ENCODE measurements around the gene LIPN.

- TF ChIP-seq EZH2 (IDR thresholded peaks at IDR 0.05; ENCODE audit: insufficient read depth, poor library complexity, severe bottlenecking) (no peak), EZH2phosphoT487 (IDR thresholded peaks at IDR 0.05; ENCODE audit: insufficient read depth, low read depth) (no peak)
Observed at GRCh38 chr10:88721392-88721791, 38.4 kb upstream of the LIPN start.
